ENCODE measurements around the gene PACRGL.

Gene PACRGL

DNA sequence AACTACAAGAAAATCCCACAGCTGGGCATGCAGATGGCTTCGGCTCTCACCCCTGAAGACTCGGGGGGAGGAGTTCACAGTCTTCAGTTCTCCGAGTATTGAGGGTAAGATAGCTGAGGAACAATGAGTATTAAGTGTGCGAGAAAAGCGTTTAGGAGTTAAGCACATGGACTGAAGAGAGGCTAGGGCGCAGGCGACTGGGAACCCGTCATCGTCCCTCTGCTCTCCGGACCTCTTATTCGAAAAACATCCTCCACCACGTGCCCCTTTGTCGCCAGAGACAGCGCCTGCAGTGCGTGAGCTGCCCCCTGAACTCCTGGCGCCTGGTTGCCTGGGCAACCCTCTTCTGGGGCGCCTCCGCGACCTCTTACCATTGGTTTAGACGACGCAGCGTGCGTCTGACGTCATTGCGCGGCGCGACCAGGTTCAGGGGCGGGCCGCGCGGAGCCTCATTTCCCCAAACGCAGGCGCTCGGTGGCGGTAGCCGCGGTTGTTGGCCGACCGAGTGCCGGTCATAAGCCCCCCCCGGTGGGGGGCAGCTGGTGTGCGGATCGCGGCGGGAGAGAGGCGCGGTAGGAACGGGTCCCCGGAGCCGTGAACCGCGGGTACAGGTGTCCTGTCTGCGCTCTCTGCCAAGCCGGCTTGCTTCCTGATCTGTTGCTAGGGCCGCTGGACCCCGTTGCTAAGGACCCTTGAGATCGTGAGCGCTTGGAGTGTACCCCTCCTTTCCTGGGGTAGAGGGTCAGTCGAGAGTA lies at the start of gene PACRGL:
Gene PACRGL, plus strand, starts transcription at position 452 of the 755 bp plus-strand sequence. CDS start 4,024 bp downstream, outside the sequence.
- peak; percentile 98 for DNase-seq (ENCODE audit: low spot score)

- no peak for DNase-seq (ENCODE audit: low spot score)
Measured at GRCh38 chr4:20652226-20652885, 47.9 kb upstream of the PACRGL start.

DNA sequence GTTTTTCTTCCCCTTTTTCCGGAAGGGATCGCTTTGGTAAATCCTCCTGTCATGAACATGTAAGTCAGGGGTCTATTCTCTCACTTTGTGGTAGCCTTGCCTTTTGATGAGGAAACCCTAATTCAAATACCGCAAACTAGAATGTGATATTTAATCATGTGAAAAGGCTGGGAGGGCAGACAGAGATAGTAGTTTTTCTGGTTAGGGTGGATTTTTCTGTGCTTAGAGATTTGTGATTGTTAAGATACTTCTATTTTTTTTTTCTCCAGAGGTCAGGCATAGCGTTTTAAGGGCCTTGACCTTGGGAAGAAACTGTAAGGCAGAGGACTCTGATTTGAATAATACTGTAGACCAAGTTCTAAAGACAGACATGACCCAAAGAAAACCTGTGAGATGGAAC lies 41.8 kb upstream of the PACRGL start:
- no peak for DNase-seq (ENCODE audit: low spot score)

GRCh38 chr4:20662851-20663250 lies 37.4 kb upstream of the PACRGL start:
- no peak for DNase-seq (ENCODE audit: low spot score)

DNA sequence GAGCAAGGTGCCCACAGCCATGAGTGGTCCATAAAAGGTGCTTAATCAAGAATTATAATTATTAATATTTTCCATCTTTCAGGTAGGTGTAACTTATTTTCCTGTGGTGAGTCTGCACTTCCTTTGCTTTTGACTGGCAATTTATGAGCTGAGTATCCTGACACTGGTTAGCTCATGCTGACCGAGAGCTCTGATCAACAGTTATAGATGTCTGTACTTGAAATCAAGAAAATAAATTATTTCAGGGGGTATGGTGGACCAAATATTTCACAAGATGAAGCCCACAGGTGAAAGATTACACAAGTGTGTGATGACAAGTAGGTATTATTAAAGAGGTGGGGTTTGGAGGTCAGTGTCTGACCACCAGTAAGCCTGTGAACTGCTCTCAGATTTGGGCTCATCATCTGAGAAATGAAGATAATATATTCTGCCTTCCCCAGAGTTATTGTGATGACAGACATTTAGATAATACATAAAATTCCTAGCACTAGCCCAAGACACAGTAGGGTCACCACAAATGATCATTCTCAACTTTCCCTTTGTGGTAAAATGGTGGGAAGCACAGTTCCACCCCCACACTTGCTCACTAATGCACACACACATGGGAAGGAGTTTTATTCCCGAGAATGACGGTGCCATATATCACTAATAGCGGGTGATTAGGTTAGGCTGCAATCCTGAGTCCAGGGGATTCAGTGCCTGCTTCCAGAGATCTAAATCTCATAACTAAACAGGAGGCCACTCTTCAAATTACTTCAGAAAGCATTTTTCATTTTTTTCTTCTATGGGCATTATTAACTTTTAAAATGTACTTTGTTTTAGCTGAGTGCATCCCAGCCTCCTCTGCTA lies 34.0 kb upstream of the PACRGL start:
- no peak for DNase-seq (ENCODE audit: low spot score)

- DNase-seq (ENCODE audit: low spot score): no peak
Measured at GRCh38 chr4:20672262-20672661, 28.0 kb upstream of the PACRGL start.

GRCh38 chr4:20675786-20676185 lies 24.5 kb upstream of the PACRGL start:
- no peak for DNase-seq (ENCODE audit: low spot score)

DNA sequence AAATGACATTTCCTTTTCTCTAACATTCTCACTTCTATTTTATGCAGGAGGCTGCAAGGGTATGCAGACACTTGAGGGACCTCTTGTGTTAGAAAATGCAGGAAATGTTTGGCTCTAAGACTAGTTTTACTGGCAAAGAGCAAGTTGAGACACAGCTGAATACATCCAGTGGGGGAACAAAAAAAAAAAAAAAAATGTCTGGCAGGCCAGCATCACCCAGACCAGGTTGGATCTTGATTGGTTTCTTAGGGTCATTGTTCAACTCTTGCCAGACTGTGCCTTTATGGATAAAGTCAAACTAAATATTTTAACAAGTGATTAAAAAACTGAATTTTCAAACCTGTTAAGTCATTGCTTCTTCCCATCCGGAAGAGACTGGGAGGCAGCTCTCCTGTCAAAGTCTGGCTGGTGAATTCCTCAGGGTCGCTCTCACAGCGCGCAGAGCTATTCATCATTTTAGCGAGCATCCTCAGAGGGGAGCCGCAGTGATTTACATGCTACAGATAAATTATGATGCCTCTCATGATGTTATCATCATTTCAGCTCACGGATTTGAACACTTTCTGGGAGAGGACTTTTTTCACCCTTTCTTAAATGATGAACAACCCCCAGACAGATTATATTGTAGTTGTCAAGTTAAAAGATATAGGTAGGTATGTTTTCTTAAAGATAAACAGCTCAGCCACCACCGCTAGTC lies 23.6 kb upstream of the PACRGL start:
- no peak for DNase-seq (ENCODE audit: low spot score)

DNA sequence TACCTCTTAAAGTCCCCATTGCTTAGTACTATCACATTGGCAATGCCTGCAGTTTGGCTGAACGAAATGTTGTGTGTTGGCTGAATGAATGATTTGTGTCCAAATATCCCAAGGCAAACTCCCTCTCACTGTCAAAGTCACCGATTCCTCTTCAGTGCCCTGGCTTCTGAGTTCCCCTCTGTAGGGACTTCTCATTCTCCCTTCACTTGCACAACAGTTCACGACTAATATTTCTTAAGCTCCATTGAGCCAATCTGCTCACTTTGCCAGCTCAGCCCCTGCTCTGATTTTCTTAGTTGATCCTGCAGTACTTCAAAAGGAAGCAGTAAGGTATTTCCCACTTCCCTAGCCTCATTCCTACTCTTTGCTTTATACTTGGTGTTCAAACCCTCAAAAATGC lies 21.9 kb upstream of the PACRGL start:
- no peak for DNase-seq (ENCODE audit: low spot score)

- no peak for DNase-seq (ENCODE audit: low spot score)
Measured at GRCh38 chr4:20679951-20680350, 20.3 kb upstream of the PACRGL start.

DNA sequence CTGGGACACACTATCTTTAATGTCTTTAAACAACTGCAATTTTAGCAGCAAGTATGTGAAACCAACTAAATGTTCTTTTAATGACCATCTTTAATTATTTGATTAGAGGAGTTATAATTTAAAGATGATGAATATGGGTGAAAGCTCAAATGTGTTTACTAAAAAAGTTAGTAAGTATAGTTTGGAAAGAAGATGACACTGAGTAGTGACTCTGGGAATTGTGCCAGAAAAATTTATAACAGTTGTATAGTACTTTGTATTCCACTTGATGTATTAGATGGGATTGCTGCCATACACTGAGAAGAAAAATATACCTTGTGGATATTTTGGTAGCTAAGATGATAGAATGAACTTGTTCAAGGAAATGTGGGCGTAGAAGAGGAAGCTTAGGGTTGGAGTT lies 19.5 kb upstream of the PACRGL start:
- no peak for DNase-seq (ENCODE audit: low spot score)

GRCh38 chr4:20681271-20681670 lies 19.0 kb upstream of the PACRGL start:
- no peak for DNase-seq (ENCODE audit: low spot score)

GRCh38 chr4:20682853-20683252 lies 17.4 kb upstream of the PACRGL start:
- no peak for DNase-seq (ENCODE audit: low spot score)

DNA sequence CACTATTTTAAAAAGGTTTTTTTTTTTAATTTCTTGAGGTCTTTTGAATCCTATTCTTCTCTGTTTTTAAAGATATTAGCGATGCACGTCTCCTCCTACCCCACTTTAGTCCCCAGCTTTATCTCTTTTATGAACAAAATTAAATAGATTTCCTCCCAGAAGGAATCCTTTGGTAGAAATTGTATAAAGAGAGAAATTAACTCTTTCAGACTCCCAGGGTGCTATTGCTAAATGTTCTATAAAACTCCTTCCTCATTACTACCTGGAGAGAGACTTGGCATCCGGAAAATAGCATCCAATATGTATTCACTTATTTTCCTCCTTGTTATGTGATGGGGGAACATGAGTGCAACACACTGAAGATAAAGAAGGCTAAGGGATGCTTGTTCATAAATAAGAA lies 16.5 kb upstream of the PACRGL start:
- no peak for DNase-seq (ENCODE audit: low spot score)

DNA sequence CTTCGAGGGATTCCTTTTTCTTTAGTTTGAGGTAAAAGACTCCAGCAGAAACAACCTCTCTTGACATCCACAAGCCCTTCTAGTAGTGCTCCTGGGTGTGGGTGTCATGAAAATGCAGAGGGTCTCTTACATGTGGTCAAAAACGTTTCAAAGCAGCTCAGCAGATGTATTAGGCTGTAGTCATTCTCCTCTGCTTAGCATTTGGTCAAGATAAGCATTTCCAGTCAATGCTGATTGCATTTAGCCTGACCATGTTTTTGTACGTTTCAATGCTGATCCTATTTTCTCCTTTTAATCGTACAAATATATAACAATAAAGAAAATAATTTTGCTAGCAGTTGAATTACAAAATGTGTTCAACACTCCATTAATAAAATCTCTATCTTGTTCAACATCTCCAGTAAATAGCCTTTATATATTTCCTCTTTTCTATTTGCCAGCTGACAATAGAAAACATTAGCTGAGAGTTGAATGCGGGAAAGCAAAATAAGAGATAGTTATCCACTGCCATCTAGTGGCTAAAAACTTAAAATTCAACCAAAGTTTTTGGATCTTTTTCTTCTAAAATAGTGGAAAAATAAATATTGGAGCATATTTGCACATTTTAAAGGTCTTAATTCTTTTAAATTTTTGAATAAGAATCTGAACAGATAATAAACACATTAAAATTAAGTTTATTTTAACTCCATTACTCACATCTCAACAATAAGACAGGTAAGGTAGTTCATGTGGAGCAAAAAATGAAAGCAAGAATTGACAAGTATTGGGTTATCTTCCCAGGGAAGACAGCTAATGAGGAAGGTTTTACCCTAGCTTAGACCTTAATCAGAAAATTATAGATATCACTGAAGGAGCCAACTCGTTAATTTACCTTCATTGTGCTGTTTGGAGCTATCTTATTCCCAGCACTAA lies 15.2 kb upstream of the PACRGL start:
- DNase-seq (ENCODE audit: low spot score): peak; percentile 51

DNA sequence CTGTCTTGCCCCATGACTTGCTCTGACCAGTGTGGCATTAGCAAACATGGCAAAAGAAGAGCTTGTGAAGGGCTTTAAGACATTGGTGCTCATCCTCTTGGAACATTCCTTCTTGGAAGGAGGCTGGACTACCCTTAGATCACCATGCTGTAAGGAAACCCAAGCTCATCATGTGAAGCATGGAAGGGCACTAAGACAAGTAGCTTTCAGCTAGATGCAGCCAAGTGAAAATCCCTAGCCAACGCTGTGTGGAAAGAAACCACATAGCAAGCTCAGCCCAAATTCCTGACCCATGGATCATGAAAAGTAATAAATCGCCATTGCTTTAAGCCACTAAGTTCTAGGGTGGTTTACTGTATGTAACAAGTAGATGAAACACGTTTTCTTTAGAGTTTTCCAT lies 12.4 kb upstream of the PACRGL start:
- DNase-seq (ENCODE audit: low spot score): no peak

DNA sequence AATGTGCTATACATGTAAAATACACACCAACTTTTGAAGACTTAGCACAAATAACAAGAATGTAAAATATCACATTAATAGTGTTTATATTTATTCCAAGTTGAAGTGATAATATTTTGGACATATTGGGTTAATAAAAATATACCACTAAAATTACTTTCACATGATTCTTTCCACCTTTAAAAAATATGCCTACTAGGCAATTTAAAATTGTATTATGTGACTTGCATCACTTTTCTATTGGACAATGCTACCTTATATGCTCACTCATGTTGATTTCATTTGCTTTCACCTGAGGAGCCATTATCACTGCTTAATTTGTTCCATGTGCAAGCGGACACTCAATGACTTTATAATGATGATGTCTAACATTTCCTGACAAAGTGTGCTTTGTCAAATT lies 3.4 kb upstream of the PACRGL start:
- no peak for DNase-seq (ENCODE audit: low spot score)

DNA sequence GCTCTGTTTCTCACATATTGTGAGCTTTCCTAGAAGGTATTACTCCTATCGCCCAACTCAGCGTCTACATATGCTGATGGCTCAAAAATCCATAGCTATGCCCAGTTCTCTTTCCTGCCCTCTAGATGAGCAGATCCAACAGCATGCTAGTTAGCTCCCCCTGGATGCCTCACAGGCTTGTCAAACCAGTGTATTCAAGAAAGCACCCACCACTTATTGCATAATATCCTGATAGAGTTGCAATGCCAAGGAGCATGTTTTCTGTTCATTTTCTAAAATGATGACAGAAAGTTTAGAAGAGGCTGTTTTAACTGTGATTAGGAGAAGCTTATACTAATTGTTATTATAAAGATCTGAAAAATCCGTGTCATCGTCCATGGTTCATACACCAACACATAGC lies 1.9 kb upstream of the PACRGL start:
- no peak for DNase-seq (ENCODE audit: low spot score)

DNA sequence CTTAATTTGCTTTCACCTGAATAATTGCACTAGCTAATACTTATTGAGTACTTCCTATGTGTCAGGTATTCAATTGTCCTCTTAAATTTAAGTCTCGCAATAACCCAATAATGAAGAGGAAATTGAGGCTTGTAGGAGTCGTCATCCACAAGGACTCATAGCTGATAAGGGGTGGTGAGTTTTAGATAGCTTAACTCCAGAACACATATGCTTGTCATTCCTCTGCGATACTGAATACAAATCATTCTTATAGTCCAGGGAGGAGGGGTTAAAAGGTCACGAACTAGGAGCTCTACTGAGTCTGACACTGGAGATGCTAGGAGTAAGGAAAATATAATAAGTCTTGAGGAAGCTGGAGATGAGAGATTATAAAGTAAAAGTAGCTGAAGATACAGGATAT lies 1.4 kb upstream of the PACRGL start:
- DNase-seq (ENCODE audit: low spot score): no peak

- DNase-seq (ENCODE audit: low spot score): no peak
Measured at GRCh38 chr4:20711335-20711734, 11.1 kb downstream of the PACRGL start.

DNA sequence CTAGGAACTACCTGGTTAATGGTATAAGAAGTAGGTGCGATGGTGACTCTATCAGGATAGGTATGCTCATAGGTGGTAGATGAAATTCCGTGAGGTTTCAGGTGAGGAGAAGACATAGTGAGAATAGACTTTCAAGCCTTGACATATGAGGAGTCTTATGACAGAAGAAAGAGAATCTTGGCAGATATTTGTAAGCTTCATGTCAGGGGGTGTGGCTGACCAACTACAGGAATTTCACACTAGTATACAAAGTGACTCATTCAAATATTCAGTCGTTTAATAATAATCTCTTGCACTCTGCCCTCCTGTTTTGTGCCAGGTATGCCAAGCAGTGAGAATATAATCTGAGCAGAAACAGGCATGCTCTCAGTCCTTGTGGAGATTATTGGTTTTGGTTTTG lies 22.8 kb downstream of the PACRGL start:
- DNase-seq (ENCODE audit: low spot score): no peak

Measured in NAMALWA (cell line).